Hepatocyte (in vitro differentiated cells): ENCODE data around the gene SYT1. TPM values are rescaled to one million over a fixed set of nuclear protein-coding genes. Genes with fewer than 3 reads are reported as not detected.

Experiments
- DNase-seq: peaks from one replicate; pipeline ENCODE4 v3.0.0-alpha.2; 2016; ENCODE audit warnings: low spot score
- H2AFZ ChIP-seq: fragments of 200-600 bp; sonication (generic); 2 replicates; pipeline ENCODE4 v1.6.0; 2016; ENCODE audit warnings: antibody characterized with exemption, mild to moderate bottlenecking
- H3K27ac ChIP-seq: fragments of 200-600 bp; sonication (generic); 2 replicates; pipeline ENCODE4 v1.5.1; 2016; ENCODE audit warnings: mild to moderate bottlenecking
- H3K27me3 ChIP-seq: fragments of 200-600 bp; sonication (generic); 2 replicates; pipeline ENCODE4 v1.6.1; 2016
- H3K36me3 ChIP-seq: fragments of 200-600 bp; sonication (generic); replicated peaks from 2 replicates; pipeline ENCODE4 v1.5.1; 2016; ENCODE audit warnings: low read depth; ENCODE audit not compliant: insufficient read depth
- H3K4me1 ChIP-seq: fragments of 200-600 bp; sonication (generic); 2 replicates; pipeline ENCODE4 v1.5.1; 2016; ENCODE audit warnings: mild to moderate bottlenecking, moderate library complexity; ENCODE audit not compliant: insufficient read depth
- H3K4me2 ChIP-seq: fragments of 200-600 bp; sonication (generic); 2 replicates; pipeline ENCODE4 v1.6.0; 2016
- H3K4me3 ChIP-seq: fragments of 200-600 bp; sonication (generic); 2 replicates; pipeline ENCODE4 v1.5.1; 2016; ENCODE audit warnings: mild to moderate bottlenecking
- H3K79me2 ChIP-seq: fragments of 200-600 bp; sonication (generic); 2 replicates; pipeline ENCODE4 v1.6.0; 2017; ENCODE audit warnings: mild to moderate bottlenecking
- H3K9me2 ChIP-seq: fragments of 200-600 bp; sonication (generic); replicated peaks from 2 replicates; pipeline ENCODE4 v1.6.0; 2017; ENCODE audit warnings: mild to moderate bottlenecking; ENCODE audit not compliant: insufficient read depth
- H3K9me3 ChIP-seq: fragments of 200-600 bp; sonication (generic); 2 replicates; pipeline ENCODE4 v1.5.1; 2016; ENCODE audit warnings: low read depth, mild to moderate bottlenecking
- H4K20me1 ChIP-seq: fragments of 200-600 bp; sonication (generic); 2 replicates; pipeline ENCODE4 v1.6.0; 2016; ENCODE audit warnings: mild to moderate bottlenecking; ENCODE audit not compliant: insufficient read depth, poor library complexity, severe bottlenecking
- EZH2 ChIP-seq: fragments of 200-600 bp; sonication (generic); IDR thresholded peaks from 2 replicates; pipeline ENCODE4 v1.6.1; 2016; ENCODE audit warnings: antibody characterized with exemption, mild to moderate bottlenecking, borderline replicate concordance
- EZH2phosphoT487 ChIP-seq: fragments of 200-600 bp; sonication (generic); IDR thresholded peaks from one replicate; pipeline ENCODE4 v1.6.1; 2018; ENCODE audit warnings: antibody characterized with exemption, mild to moderate bottlenecking, low read depth, moderate library complexity; ENCODE audit not compliant: unreplicated experiment, severe bottlenecking
- WGBS: methylation state at CpG from one replicate; pipeline ENCODE4 v1.1.6; 2016; ENCODE audit warnings: low lambda C conversion rate; ENCODE audit errors: missing lambda C conversion rate; 5-methylcytosine and 5-hydroxymethylcytosine counted together
- polyA plus RNA-seq: library from polyadenylated mRNA; unstranded; fragments of >200 nt; fragmentation: Nextera tagmentation; extraction: Ambion mirVana; gene quantifications from 2 replicates; pipeline ENCODE4 v1.2.1, GENCODE V29; 2016
- total RNA-seq: library from RNA; depleted of rRNA; stranded (reverse); fragments of >200 nt; gene quantifications from 2 replicates; pipeline ENCODE4 v1.2.3, GENCODE V29; 2014
- TF ChIP-seq, protein P1 (sequence below): fragments of 200-600 bp; sonication (generic); IDR thresholded peaks from 2 replicates; pipeline ENCODE4 v1.5.1; 2016; ENCODE audit warnings: antibody characterized with exemption, mild to moderate bottlenecking; ENCODE audit not compliant: poor library complexity

SYT1 gene
- total and polyA plus RNA-seq, 2 experiments from 2014 or later = 1.3 to 2.5 TPM

GRCh38 chr12:79409562-79409961, 545.0 kb downstream of the SYT1 start:
- no peaks in the 10 kb centered on the region for H3K27me3 ChIP-seq
- H2AFZ ChIP-seq = peak overlapping the region; percentile 32
- H3K9me2 ChIP-seq = no peaks in the 10 kb centered on the region
- H3K27ac ChIP-seq = peak overlapping the region; percentile 85
- TF ChIP-seq EZH2 (no peak), EZH2phosphoT487 (no peak)
- TF ChIP-seq, protein P1, sequence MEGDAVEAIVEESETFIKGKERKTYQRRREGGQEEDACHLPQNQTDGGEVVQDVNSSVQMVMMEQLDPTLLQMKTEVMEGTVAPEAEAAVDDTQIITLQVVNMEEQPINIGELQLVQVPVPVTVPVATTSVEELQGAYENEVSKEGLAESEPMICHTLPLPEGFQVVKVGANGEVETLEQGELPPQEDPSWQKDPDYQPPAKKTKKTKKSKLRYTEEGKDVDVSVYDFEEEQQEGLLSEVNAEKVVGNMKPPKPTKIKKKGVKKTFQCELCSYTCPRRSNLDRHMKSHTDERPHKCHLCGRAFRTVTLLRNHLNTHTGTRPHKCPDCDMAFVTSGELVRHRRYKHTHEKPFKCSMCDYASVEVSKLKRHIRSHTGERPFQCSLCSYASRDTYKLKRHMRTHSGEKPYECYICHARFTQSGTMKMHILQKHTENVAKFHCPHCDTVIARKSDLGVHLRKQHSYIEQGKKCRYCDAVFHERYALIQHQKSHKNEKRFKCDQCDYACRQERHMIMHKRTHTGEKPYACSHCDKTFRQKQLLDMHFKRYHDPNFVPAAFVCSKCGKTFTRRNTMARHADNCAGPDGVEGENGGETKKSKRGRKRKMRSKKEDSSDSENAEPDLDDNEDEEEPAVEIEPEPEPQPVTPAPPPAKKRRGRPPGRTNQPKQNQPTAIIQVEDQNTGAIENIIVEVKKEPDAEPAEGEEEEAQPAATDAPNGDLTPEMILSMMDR = no peak
- no peaks in the 10 kb centered on the region for H3K9me3 ChIP-seq
- DNase-seq = peak; percentile 6
- H3K4me1 ChIP-seq = peaks cover 17% of the 10 kb centered on the region
- H3K36me3 ChIP-seq = no peaks in the 10 kb centered on the region
- H3K79me2 ChIP-seq = no peaks in the 10 kb centered on the region
- no peak overlapping the region for H3K4me3 ChIP-seq
- WGBS = 37% methylated on average over 2 of the region's 2 CpGs
- H4K20me1 ChIP-seq = no peaks in the 10 kb centered on the region
- H3K4me2 ChIP-seq = peak overlapping the region; percentile 29

DNA sequence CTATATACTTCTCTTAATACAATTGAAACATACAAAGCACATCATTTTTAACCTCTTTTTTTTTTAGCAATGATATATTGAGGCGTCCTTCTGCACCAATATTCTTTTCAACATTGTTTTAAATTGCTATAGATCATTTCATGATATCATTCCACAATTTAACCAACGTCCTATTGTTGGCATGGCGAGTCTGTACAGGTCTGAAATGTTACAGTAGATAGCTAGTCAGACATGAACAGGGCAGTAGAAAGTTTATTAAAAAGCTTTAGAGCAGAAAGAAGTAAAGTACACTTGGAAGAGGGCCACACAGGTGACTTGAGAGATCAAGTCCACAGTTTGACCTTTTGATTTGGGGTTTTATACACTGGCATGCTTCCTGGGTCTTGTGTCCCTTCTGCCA, 547.2 kb downstream of the SYT1 start:
- WGBS = 90% methylated on average over 3 of the region's 3 CpGs
- H4K20me1 ChIP-seq = no peaks in the 10 kb centered on the region
- no peak overlapping the region for H3K4me3 ChIP-seq
- no peaks in the 10 kb centered on the region for H3K79me2 ChIP-seq
- H3K4me1 ChIP-seq = peaks cover 34% of the 10 kb centered on the region
- no peaks in the 10 kb centered on the region for H3K9me2 ChIP-seq
- no peak overlapping the region for H3K4me2 ChIP-seq
- no peaks in the 10 kb centered on the region for H3K9me3 ChIP-seq
- no peaks in the 10 kb centered on the region for H3K27me3 ChIP-seq
- no peak for DNase-seq
- H3K36me3 ChIP-seq = no peaks in the 10 kb centered on the region
- TF ChIP-seq EZH2 (no peak), EZH2phosphoT487 (no peak)
- TF ChIP-seq, protein P1 = no peak
- H3K27ac ChIP-seq = no peak overlapping the region
- H2AFZ ChIP-seq = no peak overlapping the region

DNA sequence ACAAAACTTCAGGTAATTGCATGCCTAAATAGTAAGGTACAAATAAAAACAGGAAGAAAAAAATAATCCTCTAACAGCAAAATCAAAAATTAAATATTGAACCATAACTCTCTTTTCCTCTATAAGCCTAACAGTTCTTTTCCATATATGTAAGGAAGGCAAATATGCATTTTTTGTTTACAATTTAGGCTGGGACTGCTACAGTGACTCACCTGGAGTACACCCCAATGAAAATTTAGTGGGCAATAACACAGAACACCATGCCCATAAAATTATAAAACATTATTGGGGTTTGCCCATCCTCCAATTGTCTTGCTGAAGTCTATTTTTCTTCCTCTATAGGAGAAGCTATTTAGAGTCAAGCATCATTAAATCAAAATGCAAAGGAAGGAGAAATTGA, 549.2 kb downstream of the SYT1 start:
- TF ChIP-seq EZH2phosphoT487 = no peak
- TF ChIP-seq, protein P1 = no peak
- TF ChIP-seq EZH2 = no peak
- Histone ChIP-seq H3K9me2 (no peaks in the 10 kb centered on the region), H2AFZ (no peak overlapping the region), H3K4me3 (no peak overlapping the region), H3K9me3 (no peaks in the 10 kb centered on the region), H3K27ac (peak overlapping the region; percentile 19), H3K4me2 (no peak overlapping the region), H3K36me3 (no peaks in the 10 kb centered on the region), H3K79me2 (no peaks in the 10 kb centered on the region), H4K20me1 (no peaks in the 10 kb centered on the region), H3K27me3 (no peaks in the 10 kb centered on the region), H3K4me1 (peaks cover 27% of the 10 kb centered on the region)
- DNase-seq = no peak

DNA sequence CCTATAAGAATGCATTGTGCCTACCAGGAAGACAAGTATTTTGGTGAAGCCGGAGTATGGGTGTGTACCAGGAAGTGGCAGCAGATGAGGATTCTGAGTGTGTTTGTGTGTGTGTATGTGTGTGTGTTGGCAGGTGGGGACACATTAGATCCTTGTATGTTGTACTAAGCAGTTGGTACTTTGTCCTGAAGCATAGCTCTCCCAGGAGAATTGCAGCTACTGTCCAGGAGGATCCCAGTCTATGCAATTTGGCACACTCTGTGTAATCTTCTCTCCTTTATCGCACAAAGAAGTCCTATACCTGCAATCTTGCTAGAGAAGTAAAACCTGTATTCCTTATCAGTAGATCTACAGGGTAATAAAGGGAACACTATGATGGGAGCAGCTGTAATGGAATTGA, 549.7 kb downstream of the SYT1 start:
- Histone ChIP-seq H3K36me3 (no peaks in the 10 kb centered on the region), H3K4me2 (no peak overlapping the region), H3K9me3 (no peaks in the 10 kb centered on the region), H2AFZ (no peak overlapping the region), H3K27me3 (no peaks in the 10 kb centered on the region), H3K9me2 (no peaks in the 10 kb centered on the region), H3K79me2 (no peaks in the 10 kb centered on the region), H4K20me1 (no peaks in the 10 kb centered on the region), H3K4me3 (no peak overlapping the region), H3K27ac (peak overlapping the region; percentile 19), H3K4me1 (peaks cover 22% of the 10 kb centered on the region)
- 58% methylated on average over 2 of the region's 2 CpGs for WGBS
- TF ChIP-seq, protein P1 = no peak
- TF ChIP-seq EZH2phosphoT487 (no peak), EZH2 (no peak)
- DNase-seq = peak; percentile 16
